WTC11 (cell line): Measurements from ENCODE around the gene CHST5. TPM values are rescaled to one million over a fixed set of nuclear protein-coding genes. Genes with fewer than 3 reads are reported as not detected.
A peak's percentile ranks its signal among the peaks of the same experiment; 100 is the strongest.

Source experiments
- ATAC-seq: fragments of 200-7000 bp; cut with Tn5 transposase; 2 replicates; pipeline ENCODE4 v1.10.0; 2021; ENCODE audit warnings: mild to moderate bottlenecking, moderate library complexity
- CTCF ChIA-PET: fragments of 300-600 bp; sonication (Branson Sonifier 250); formaldehyde crosslinking; loops from one replicate; lab custom pipeline; 2021; ENCODE audit warnings: antibody characterized with exemption; lab: Charles Lee
- POLR2A ChIA-PET: fragments of 350-600 bp; sonication (Branson Sonifier 250); formaldehyde crosslinking; loops from one replicate; lab custom pipeline; 2021; ENCODE audit warnings: antibody characterized with exemption; lab: Charles Lee
- DNase-seq: peaks from one replicate; pipeline ENCODE4 v3.0.0; 2021; ENCODE audit warnings: low spot score
- H3K27ac Mint-ChIP-seq: 2 replicates; pipeline ENCODE4 v1.8.0; 2021; ENCODE audit warnings: mixed read lengths
- H3K27me3 Mint-ChIP-seq: 2 replicates; pipeline ENCODE4 v1.8.0; 2021; ENCODE audit warnings: low read depth, mild to moderate bottlenecking, moderate library complexity, mixed read lengths
- H3K36me3 Mint-ChIP-seq: 2 replicates; pipeline ENCODE4 v1.8.0; 2021; ENCODE audit warnings: mixed read lengths
- H3K4me1 Mint-ChIP-seq: 2 replicates; pipeline ENCODE4 v1.8.0; 2022; ENCODE audit warnings: mixed read lengths
- H3K4me3 Mint-ChIP-seq: 2 replicates; pipeline ENCODE4 v1.8.0; 2021; ENCODE audit warnings: mild to moderate bottlenecking, moderate library complexity, mixed read lengths
- H3K9me3 Mint-ChIP-seq: 2 replicates; pipeline ENCODE4 v1.8.0; 2021; ENCODE audit warnings: mixed read lengths
- ATF3 ChIP-seq: sonication (generic); formaldehyde crosslinking; conservative IDR thresholded peaks from 2 replicates; pipeline ENCODE4 v1.8.1; 2022; ENCODE audit warnings: mild to moderate bottlenecking, missing genetic modification reagents
- ATF6 ChIP-seq: sonication (generic); formaldehyde crosslinking; IDR thresholded peaks from 2 replicates; pipeline ENCODE4 v1.8.1; 2023; ENCODE audit warnings: mild to moderate bottlenecking, missing genetic modification reagents
- E2F4 ChIP-seq: sonication (generic); formaldehyde crosslinking; IDR thresholded peaks from 2 replicates; pipeline ENCODE4 v1.8.1; 2022; ENCODE audit warnings: low read depth, mild to moderate bottlenecking, moderate library complexity, missing genetic modification reagents, borderline replicate concordance
- EMX1 ChIP-seq: fragments of 250-450 bp; sonication (Bioruptor Pico); IDR thresholded peaks from 2 replicates; pipeline ENCODE4 v1.8.0; 2021; ENCODE audit warnings: mild to moderate bottlenecking
- ESRRA ChIP-seq: sonication (generic); formaldehyde crosslinking; IDR thresholded peaks from 2 replicates; pipeline ENCODE4 v1.8.1; 2022; ENCODE audit warnings: mild to moderate bottlenecking, missing genetic modification reagents, borderline replicate concordance
- GABPB1 ChIP-seq: sonication (generic); formaldehyde crosslinking; IDR thresholded peaks from 2 replicates; pipeline ENCODE4 v1.8.1; 2023; ENCODE audit warnings: mild to moderate bottlenecking, missing genetic modification reagents
- GTF2I ChIP-seq: fragments of 250-450 bp; sonication (Bioruptor Pico); conservative IDR thresholded peaks from 2 replicates; pipeline ENCODE4 v1.4.0; 2021; ENCODE audit warnings: mild to moderate bottlenecking
- MYBL2 ChIP-seq: sonication (generic); formaldehyde crosslinking; IDR thresholded peaks from 2 replicates; pipeline ENCODE4 v1.8.1; 2023; ENCODE audit warnings: mild to moderate bottlenecking, moderate library complexity, missing genetic modification reagents
- NFE2L1 ChIP-seq: sonication (generic); formaldehyde crosslinking; IDR thresholded peaks from 2 replicates; pipeline ENCODE4 v1.8.1; 2023; ENCODE audit warnings: missing genetic modification reagents
- PREB ChIP-seq: sonication (generic); formaldehyde crosslinking; IDR thresholded peaks from 2 replicates; pipeline ENCODE4 v1.8.1; 2022; ENCODE audit warnings: mild to moderate bottlenecking, missing genetic modification reagents, moderate library complexity, borderline replicate concordance
- SMAD3 ChIP-seq: sonication (generic); formaldehyde crosslinking; IDR thresholded peaks from 2 replicates; pipeline ENCODE4 v1.8.0; 2022; ENCODE audit warnings: missing genetic modification reagents, mild to moderate bottlenecking, borderline replicate concordance
- SMAD4 ChIP-seq: sonication (generic); formaldehyde crosslinking; IDR thresholded peaks from 2 replicates; pipeline ENCODE4 v1.8.0; 2022; ENCODE audit warnings: mild to moderate bottlenecking, missing genetic modification reagents
- SP1 ChIP-seq: sonication (generic); formaldehyde crosslinking; conservative IDR thresholded peaks from 2 replicates; pipeline ENCODE4 v1.8.1; 2022; ENCODE audit warnings: missing genetic modification reagents
- TCF7 ChIP-seq: sonication (generic); formaldehyde crosslinking; IDR thresholded peaks from 2 replicates; pipeline ENCODE4 v1.8.0; 2022; ENCODE audit warnings: mild to moderate bottlenecking, low read depth, missing genetic modification reagents, moderate library complexity
- ZNF138 ChIP-seq: sonication (generic); formaldehyde crosslinking; conservative IDR thresholded peaks from 2 replicates; pipeline ENCODE4 v1.8.1; 2022; ENCODE audit warnings: mild to moderate bottlenecking, moderate library complexity, missing genetic modification reagents
- ZNF232 ChIP-seq: sonication (generic); formaldehyde crosslinking; IDR thresholded peaks from 2 replicates; pipeline ENCODE4 v1.8.0; 2022; ENCODE audit warnings: mild to moderate bottlenecking, missing genetic modification reagents
- ZNF317 ChIP-seq: sonication (generic); formaldehyde crosslinking; IDR thresholded peaks from 2 replicates; pipeline ENCODE4 v1.8.1; 2023; ENCODE audit warnings: low read depth, mild to moderate bottlenecking, moderate library complexity, missing genetic modification reagents, borderline replicate concordance
- ZNF423 ChIP-seq: fragments of 250-450 bp; sonication (Bioruptor Pico); IDR thresholded peaks from 2 replicates; pipeline ENCODE4 v2.1.2; 2022; ENCODE audit warnings: mild to moderate bottlenecking, moderate library complexity
- ZSCAN18 ChIP-seq: fragments of 250-450 bp; sonication (Bioruptor Pico); IDR thresholded peaks from 2 replicates; pipeline ENCODE4 v2.1.2; 2022; ENCODE audit warnings: mild to moderate bottlenecking, moderate library complexity
- total RNA-seq: library from RNA; stranded (reverse); gene quantifications from 3 replicates; pipeline ENCODE4 v1.2.3, GENCODE V29; 2021

Gene CHST5
- total RNA-seq, 1 experiment from 2014 or later, result not detected

- TF ChIP-seq ZSCAN18 (CRISPR knock-in tag), result no peak
- no peak for TF ChIP-seq SP1 (CRISPR knock-in tag)
These were observed 21.6 kb downstream of the CHST5 start (continued) for GRCh38 chr16:75514296-75514695.

- peak; percentile 96 for TF ChIP-seq GABPB1
- TF ChIP-seq PREB, result no peak
- TF ChIP-seq SMAD4 (CRISPR knock-in tag), result no peak
- TF ChIP-seq ATF6 (CRISPR knock-in tag), result no peak
- H3K27me3 Mint-ChIP-seq, result no peaks in the 10 kb centered on the region; the same call in 1 of the 2 replicates
- ATAC-seq, result no peak
- H3K36me3 Mint-ChIP-seq, result no peaks in the 10 kb centered on the region
- DNase-seq, result no peak
- ChIA-PET CTCF (interaction anchor here (1.2 kb wide), 1 partner anchor 10 kb away, joined by 8 read pairs; no protein-coding TSS in a partner anchor), POLR2A (no interaction called here)
- H3K27ac Mint-ChIP-seq, result no peak overlapping the region
- no peaks in the 10 kb centered on the region for H3K4me1 Mint-ChIP-seq
- no peaks in the 10 kb centered on the region for H3K9me3 Mint-ChIP-seq
- no peak overlapping the region for H3K4me3 Mint-ChIP-seq
These were observed 29.3 kb downstream of the CHST5 start for GRCh38 chr16:75506574-75506973.

GRCh38 chr16:75506107-75506506 is 29.8 kb downstream of the CHST5 start:
- H3K36me3 Mint-ChIP-seq, result no peaks in the 10 kb centered on the region
- no peak for DNase-seq
- no peak for ATAC-seq
- ChIA-PET POLR2A (no interaction called here), CTCF (interaction anchor here (1.0 to 1.2 kb wide), 2 partner anchors 11 to 15 kb away, joined by 3 to 8 read pairs; no protein-coding TSS in a partner anchor)
- TF ChIP-seq ATF3 (CRISPR knock-in tag) (no peak), ZNF317 (CRISPR knock-in tag) (peak; percentile 69; the same call in 1 of the 2 replicates), SMAD3 (no peak)
- no peaks in the 10 kb centered on the region; the same call in 1 of the 2 replicates for H3K27me3 Mint-ChIP-seq
- no peak overlapping the region for H3K27ac Mint-ChIP-seq
- H3K4me1 Mint-ChIP-seq, result no peaks in the 10 kb centered on the region
- H3K9me3 Mint-ChIP-seq, result no peaks in the 10 kb centered on the region
- no peak overlapping the region for H3K4me3 Mint-ChIP-seq

- Mint-ChIP-seq H3K4me1 (no peaks in the 10 kb centered on the region), H3K9me3 (no peaks in the 10 kb centered on the region), H3K4me3 (no peak overlapping the region), H3K27ac (no peak overlapping the region), H3K36me3 (no peaks in the 10 kb centered on the region), H3K27me3 (no peaks in the 10 kb centered on the region; the same call in 1 of the 2 replicates)
- ChIA-PET POLR2A (no interaction called here), CTCF (interaction anchor here (1.7 kb wide), 1 partner anchor 13 kb away, joined by 8 read pairs; no protein-coding TSS in a partner anchor)
- TF ChIP-seq SP1 (CRISPR knock-in tag), result no peak
- TF ChIP-seq ZNF232 (CRISPR knock-in tag), result no peak
- TF ChIP-seq EMX1 (CRISPR knock-in tag), result no peak
- no peak for TF ChIP-seq PREB
- no peak for TF ChIP-seq TCF7 (CRISPR knock-in tag)
- no peak for TF ChIP-seq NFE2L1 (CRISPR knock-in tag)
- no peak for TF ChIP-seq ZNF138
- TF ChIP-seq GTF2I, result no peak
- no peak for TF ChIP-seq ESRRA (CRISPR knock-in tag)
- TF ChIP-seq MYBL2 (CRISPR knock-in tag), result no peak
- no peak for TF ChIP-seq E2F4 (CRISPR knock-in tag)
- TF ChIP-seq ZNF423 (CRISPR knock-in tag), result no peak
- ATAC-seq (no peak), DNase-seq (no peak)
These were observed 32.1 kb downstream of the CHST5 start for GRCh38 chr16:75503801-75504200.
